Glutamatergic neuron (in vitro differentiated cells): Measurements from ENCODE around the gene HECTD4. TPM values are rescaled to one million over a fixed set of nuclear protein-coding genes. Genes with fewer than 3 reads are reported as not detected.

ENCODE experiments used
- DNase-seq: peaks from one replicate; pipeline ENCODE4 v3.0.0; 2022
- H3K27ac Mint-ChIP-seq: one replicate; pipeline ENCODE4 v1.8.0; 2020; ENCODE audit warnings: mild to moderate bottlenecking, mixed read lengths, inconsistent platforms; ENCODE audit not compliant: unreplicated experiment
- H3K27me3 Mint-ChIP-seq: one replicate; pipeline ENCODE4 v1.8.0; 2020; ENCODE audit warnings: mild to moderate bottlenecking, moderate library complexity, mixed read lengths, inconsistent platforms; ENCODE audit not compliant: unreplicated experiment
- H3K36me3 Mint-ChIP-seq: one replicate; pipeline ENCODE4 v1.8.0; 2020; ENCODE audit warnings: mild to moderate bottlenecking, mixed read lengths, inconsistent platforms; ENCODE audit not compliant: unreplicated experiment
- H3K4me1 Mint-ChIP-seq: one replicate; pipeline ENCODE4 v1.8.0; 2020; ENCODE audit warnings: mild to moderate bottlenecking, low read depth, mixed read lengths, inconsistent platforms; ENCODE audit not compliant: unreplicated experiment
- H3K4me3 Mint-ChIP-seq: one replicate; pipeline ENCODE4 v1.8.0; 2020; ENCODE audit warnings: mild to moderate bottlenecking, mixed read lengths, inconsistent platforms; ENCODE audit not compliant: unreplicated experiment
- H3K9me3 Mint-ChIP-seq: one replicate; pipeline ENCODE4 v1.8.0; 2020; ENCODE audit warnings: mild to moderate bottlenecking, moderate library complexity, mixed read lengths, inconsistent platforms; ENCODE audit not compliant: unreplicated experiment
- CTCF ChIP-seq: fragments of 200-600 bp; sonication (generic); IDR thresholded peaks from one replicate; pipeline ENCODE4 v1.5.0; 2021; ENCODE audit not compliant: partially characterized antibody, unreplicated experiment
- total RNA-seq: library from RNA; stranded (reverse); fragmentation: NEBNext Ultra II Directional; extraction: Animal tissue kit (Norgen Biotek cat#: 25700); gene quantifications from one replicate; pipeline ENCODE4 v1.2.1, GENCODE V29; 2021; ENCODE audit not compliant: unreplicated experiment

HECTD4 gene
- total RNA-seq, 1 donor from 2014 or later = 261 TPM

- Mint-ChIP-seq H3K27ac (no peak overlapping the region), H3K9me3 (peaks cover 3% of the 10 kb centered on the region), H3K36me3 (peaks cover 8% of the 10 kb centered on the region), H3K4me3 (no peak overlapping the region), H3K4me1 (no peaks in the 10 kb centered on the region), H3K27me3 (peaks cover 1% of the 10 kb centered on the region)
- peak; percentile 73 for DNase-seq
- peak; percentile 59 for TF ChIP-seq CTCF
Observed at GRCh38 chr12:112198120-112198733, 184.0 kb downstream of the HECTD4 start.

GRCh38 chr12:112196196-112196875 lies 185.9 kb downstream of the HECTD4 start:
- no peak overlapping the region for H3K27ac Mint-ChIP-seq
- no peak for DNase-seq
- H3K36me3 Mint-ChIP-seq = peaks cover 8% of the 10 kb centered on the region
- H3K27me3 Mint-ChIP-seq = peaks cover 1% of the 10 kb centered on the region
- peaks cover 3% of the 10 kb centered on the region for H3K9me3 Mint-ChIP-seq
- no peak overlapping the region for H3K4me3 Mint-ChIP-seq
- no peaks in the 10 kb centered on the region for H3K4me1 Mint-ChIP-seq
- no peak for TF ChIP-seq CTCF

GRCh38 chr12:112194601-112195247 lies 187.5 kb downstream of the HECTD4 start:
- no peak for TF ChIP-seq CTCF
- Mint-ChIP-seq H3K9me3 (peaks cover 3% of the 10 kb centered on the region), H3K36me3 (peaks cover 2% of the 10 kb centered on the region), H3K4me3 (no peak overlapping the region), H3K4me1 (no peaks in the 10 kb centered on the region), H3K27me3 (peaks cover 1% of the 10 kb centered on the region), H3K27ac (no peak overlapping the region)
- no peak for DNase-seq

GRCh38 chr12:112192475-112192874 lies 189.8 kb downstream of the HECTD4 start:
- H3K36me3 Mint-ChIP-seq = no peaks in the 10 kb centered on the region
- H3K4me3 Mint-ChIP-seq = no peak overlapping the region

More at GRCh38 chr12:112192475-112192874, 189.8 kb downstream of the HECTD4 start:
- no peak for DNase-seq
- Mint-ChIP-seq H3K9me3 (no peaks in the 10 kb centered on the region), H3K4me1 (no peaks in the 10 kb centered on the region), H3K27me3 (peaks cover 3% of the 10 kb centered on the region), H3K27ac (no peak overlapping the region)
- no peak for TF ChIP-seq CTCF
